MM.1S (cell line): ENCODE results near the gene ITPR1.

ENCODE experiments used
- DNase-seq: peaks from one replicate; pipeline ENCODE4 v3.0.0-alpha.2; 2015
- H2AFZ ChIP-seq: fragments of 300-600 bp; sonication (generic); 2 replicates; pipeline ENCODE4 v1.6.0; 2016; ENCODE audit warnings: antibody characterized with exemption, low read length
- H3F3A ChIP-seq: fragments of 300-600 bp; sonication (generic); 2 replicates; pipeline ENCODE4 v1.6.1; 2016; ENCODE audit warnings: mild to moderate bottlenecking, antibody characterized with exemption, low read length, moderate library complexity, mixed read lengths; ENCODE audit not compliant: insufficient read depth
- H3K27ac ChIP-seq: fragments of 300-600 bp; sonication (generic); 2 replicates; pipeline ENCODE4 v1.5.1; 2016; ENCODE audit warnings: mild to moderate bottlenecking, low read length
- H3K27me3 ChIP-seq: fragments of 300-600 bp; sonication (generic); replicated peaks from 2 replicates; pipeline ENCODE4 v1.6.0; 2016; ENCODE audit warnings: low read length; ENCODE audit not compliant: insufficient read depth
- H3K36me3 ChIP-seq: fragments of 300-600 bp; sonication (generic); replicated peaks from 2 replicates; pipeline ENCODE4 v1.6.1; 2016; ENCODE audit warnings: mild to moderate bottlenecking, low read length, mixed read lengths; ENCODE audit not compliant: insufficient read depth
- H3K4me1 ChIP-seq: fragments of 300-600 bp; sonication (generic); 2 replicates; pipeline ENCODE4 v1.6.1; 2016; ENCODE audit warnings: low read length, mixed read lengths
- H3K4me2 ChIP-seq: fragments of 300-600 bp; sonication (generic); 2 replicates; pipeline ENCODE4 v1.6.0; 2016; ENCODE audit warnings: low read depth, low read length
- H3K4me3 ChIP-seq: fragments of 300-600 bp; sonication (generic); 2 replicates; pipeline ENCODE4 v1.5.1; 2016; ENCODE audit warnings: low read length, mixed read lengths
- H3K79me2 ChIP-seq: fragments of 300-600 bp; sonication (generic); 2 replicates; pipeline ENCODE4 v1.6.1; 2016; ENCODE audit warnings: mixed run types, low read length, mixed read lengths
- H3K9ac ChIP-seq: fragments of 300-600 bp; sonication (generic); 2 replicates; pipeline ENCODE4 v1.6.1; 2016; ENCODE audit warnings: low read length, mixed read lengths
- H3K9me2 ChIP-seq: fragments of 300-600 bp; sonication (generic); replicated peaks from 2 replicates; pipeline ENCODE4 v1.6.1; 2016; ENCODE audit warnings: mild to moderate bottlenecking, low read length, mixed read lengths; ENCODE audit not compliant: insufficient read depth
- H3K9me3 ChIP-seq: fragments of 300-600 bp; sonication (generic); replicated peaks from 2 replicates; pipeline ENCODE4 v1.6.1; 2016; ENCODE audit warnings: mild to moderate bottlenecking, low read length, mixed read lengths; ENCODE audit not compliant: insufficient read depth
- H4K20me1 ChIP-seq: fragments of 300-600 bp; sonication (generic); 2 replicates; pipeline ENCODE4 v1.6.1; 2016; ENCODE audit warnings: mild to moderate bottlenecking, low read length, moderate library complexity, mixed read lengths; ENCODE audit not compliant: insufficient read depth
- EZH2 ChIP-seq: fragments of 300-600 bp; sonication (generic); optimal IDR thresholded peaks from 2 replicates; pipeline ENCODE3; 2017; ENCODE audit warnings: low read depth, mild to moderate bottlenecking, antibody characterized with exemption, low read length, mixed read lengths
- EZH2phosphoT487 ChIP-seq: fragments of 300-600 bp; sonication (generic); IDR thresholded peaks from 2 replicates; pipeline ENCODE4 v1.6.1; 2018; ENCODE audit warnings: antibody characterized with exemption, low read length
- TF ChIP-seq, protein P1 (sequence below): fragments of 300-600 bp; sonication (generic); IDR thresholded peaks from 2 replicates; pipeline ENCODE4 v1.5.1; 2016; ENCODE audit warnings: antibody characterized with exemption, low read length, mixed read lengths

The ITPR1 gene

DNA sequence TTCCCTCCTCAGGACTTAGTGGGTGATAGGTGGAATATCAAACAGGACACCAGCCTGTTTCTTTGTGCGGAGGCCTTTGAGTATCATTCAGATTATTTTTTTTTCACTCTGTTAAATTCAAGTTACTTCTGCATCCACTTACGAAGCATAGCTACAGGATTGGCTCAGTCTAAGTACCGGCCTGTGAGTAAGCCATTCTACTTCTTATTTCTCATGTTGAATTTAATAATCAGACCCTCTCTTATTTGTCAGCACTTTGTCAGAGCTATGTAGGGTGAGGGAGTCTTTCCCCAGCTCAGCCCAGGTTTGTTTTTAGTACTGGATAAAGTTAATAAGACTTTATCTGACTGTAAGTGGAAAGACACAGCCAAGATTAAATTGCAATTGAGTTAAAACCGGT, 54.7 kb downstream of the ITPR1 start:
- no peak overlapping the region for H3K9ac ChIP-seq
- H3K9me3 ChIP-seq = no peaks in the 10 kb centered on the region
- H3K4me2 ChIP-seq = no peak overlapping the region
- no peaks in the 10 kb centered on the region for H3K79me2 ChIP-seq
- TF ChIP-seq EZH2phosphoT487 (no peak), EZH2 (no peak)
- TF ChIP-seq, protein P1, sequence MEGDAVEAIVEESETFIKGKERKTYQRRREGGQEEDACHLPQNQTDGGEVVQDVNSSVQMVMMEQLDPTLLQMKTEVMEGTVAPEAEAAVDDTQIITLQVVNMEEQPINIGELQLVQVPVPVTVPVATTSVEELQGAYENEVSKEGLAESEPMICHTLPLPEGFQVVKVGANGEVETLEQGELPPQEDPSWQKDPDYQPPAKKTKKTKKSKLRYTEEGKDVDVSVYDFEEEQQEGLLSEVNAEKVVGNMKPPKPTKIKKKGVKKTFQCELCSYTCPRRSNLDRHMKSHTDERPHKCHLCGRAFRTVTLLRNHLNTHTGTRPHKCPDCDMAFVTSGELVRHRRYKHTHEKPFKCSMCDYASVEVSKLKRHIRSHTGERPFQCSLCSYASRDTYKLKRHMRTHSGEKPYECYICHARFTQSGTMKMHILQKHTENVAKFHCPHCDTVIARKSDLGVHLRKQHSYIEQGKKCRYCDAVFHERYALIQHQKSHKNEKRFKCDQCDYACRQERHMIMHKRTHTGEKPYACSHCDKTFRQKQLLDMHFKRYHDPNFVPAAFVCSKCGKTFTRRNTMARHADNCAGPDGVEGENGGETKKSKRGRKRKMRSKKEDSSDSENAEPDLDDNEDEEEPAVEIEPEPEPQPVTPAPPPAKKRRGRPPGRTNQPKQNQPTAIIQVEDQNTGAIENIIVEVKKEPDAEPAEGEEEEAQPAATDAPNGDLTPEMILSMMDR = no peak
- no peak for DNase-seq
- no peaks in the 10 kb centered on the region for H3K9me2 ChIP-seq
- H3K27ac ChIP-seq = no peak overlapping the region
- H3K4me1 ChIP-seq = no peaks in the 10 kb centered on the region
- no peaks in the 10 kb centered on the region for H3F3A ChIP-seq
- H4K20me1 ChIP-seq = no peaks in the 10 kb centered on the region
- H3K4me3 ChIP-seq = no peak overlapping the region
- H3K36me3 ChIP-seq = no peaks in the 10 kb centered on the region
- no peak overlapping the region for H2AFZ ChIP-seq
- H3K27me3 ChIP-seq = no peaks in the 10 kb centered on the region

GRCh38 chr3:4548356-4548755, 55.2 kb downstream of the ITPR1 start:
- Histone ChIP-seq H3K4me1 (no peaks in the 10 kb centered on the region), H3K9me3 (no peaks in the 10 kb centered on the region), H3K27ac (no peak overlapping the region), H3K4me2 (no peak overlapping the region), H3K36me3 (no peaks in the 10 kb centered on the region), H4K20me1 (no peaks in the 10 kb centered on the region), H3K9ac (no peak overlapping the region), H3K9me2 (no peaks in the 10 kb centered on the region), H3K27me3 (no peaks in the 10 kb centered on the region), H3K79me2 (no peaks in the 10 kb centered on the region), H2AFZ (no peak overlapping the region), H3K4me3 (no peak overlapping the region), H3F3A (no peaks in the 10 kb centered on the region)
- no peak for TF ChIP-seq EZH2phosphoT487
- TF ChIP-seq, protein P1 = no peak
- TF ChIP-seq EZH2 = no peak
- DNase-seq = no peak

GRCh38 chr3:4548780-4549179, 55.6 kb downstream of the ITPR1 start:
- H3K4me3 ChIP-seq = no peak overlapping the region
- no peaks in the 10 kb centered on the region for H3K4me1 ChIP-seq
- H3K9me2 ChIP-seq = no peaks in the 10 kb centered on the region
- no peaks in the 10 kb centered on the region for H4K20me1 ChIP-seq
- no peak overlapping the region for H2AFZ ChIP-seq
- H3K79me2 ChIP-seq = no peaks in the 10 kb centered on the region
- H3K9ac ChIP-seq = no peak overlapping the region
- H3K36me3 ChIP-seq = no peaks in the 10 kb centered on the region
- no peaks in the 10 kb centered on the region for H3K27me3 ChIP-seq
- no peaks in the 10 kb centered on the region for H3F3A ChIP-seq
- H3K9me3 ChIP-seq = no peaks in the 10 kb centered on the region
- H3K4me2 ChIP-seq = no peak overlapping the region
- no peak overlapping the region for H3K27ac ChIP-seq
- DNase-seq = no peak
- no peak for TF ChIP-seq EZH2phosphoT487
- no peak for TF ChIP-seq EZH2
- TF ChIP-seq, protein P1 = no peak

- no peak overlapping the region for H3K4me2 ChIP-seq
- no peaks in the 10 kb centered on the region for H3K27me3 ChIP-seq
- no peak for DNase-seq
- H3K79me2 ChIP-seq = no peaks in the 10 kb centered on the region
- no peak overlapping the region for H3K9ac ChIP-seq
- H3K4me3 ChIP-seq = no peak overlapping the region
- no peak overlapping the region for H2AFZ ChIP-seq
- no peaks in the 10 kb centered on the region for H3K9me3 ChIP-seq
- H3K27ac ChIP-seq = no peak overlapping the region
- H4K20me1 ChIP-seq = no peaks in the 10 kb centered on the region
- no peaks in the 10 kb centered on the region for H3K9me2 ChIP-seq
- no peaks in the 10 kb centered on the region for H3K4me1 ChIP-seq
- TF ChIP-seq EZH2 = no peak
- TF ChIP-seq, protein P1 = no peak
- TF ChIP-seq EZH2phosphoT487 = no peak
- H3K36me3 ChIP-seq = no peaks in the 10 kb centered on the region
- H3F3A ChIP-seq = no peaks in the 10 kb centered on the region
Observed at GRCh38 chr3:4549896-4550295, 56.7 kb downstream of the ITPR1 start.
